Neural cell (in vitro differentiated cells): ENCODE data around the gene NBEA. TPM values are rescaled to one million over a fixed set of nuclear protein-coding genes. Genes with fewer than 3 reads are reported as not detected.

Experiments
- H2AFZ ChIP-seq: fragments of 200-600, 300-800 bp; sonication (generic), shearing (Covaris generic); 2 replicates; pipeline ENCODE4 v1.6.0; 2014; ENCODE audit warnings: low read depth, mild to moderate bottlenecking, antibody characterized with exemption, low read length, moderate library complexity
- H3F3A ChIP-seq: fragments of 200-600 bp; shearing (Covaris generic); 2 replicates; pipeline ENCODE4 v1.6.1; 2016; ENCODE audit warnings: mild to moderate bottlenecking, moderate library complexity, mixed read lengths, antibody characterized with exemption, low read length; ENCODE audit not compliant: insufficient read depth, poor library complexity, severe bottlenecking
- H3K27ac ChIP-seq: fragments of 200-600, 300-800 bp; sonication (generic), shearing (Covaris generic); 2 replicates; pipeline ENCODE4 v1.5.1; 2014; ENCODE audit warnings: mild to moderate bottlenecking, low read length, moderate library complexity
- H3K27me3 ChIP-seq: fragments of 300-800, 200-600 bp; sonication (generic), shearing (Covaris generic); 2 replicates; pipeline ENCODE4 v1.6.0; 2014; ENCODE audit warnings: mild to moderate bottlenecking, low read depth, low read length, moderate library complexity; ENCODE audit not compliant: insufficient read depth
- H3K36me3 ChIP-seq: fragments of 300-800, 200-600 bp; sonication (generic), shearing (Covaris generic); 2 replicates; pipeline ENCODE4 v1.5.1; 2014; ENCODE audit warnings: mild to moderate bottlenecking, antibody characterized with exemption, low read length, moderate library complexity; ENCODE audit not compliant: insufficient read depth
- H3K4me2 ChIP-seq: fragments of 300-800, 200-600 bp; sonication (generic), shearing (Covaris generic); 2 replicates; pipeline ENCODE4 v1.6.0; 2014; ENCODE audit warnings: mild to moderate bottlenecking, low read length
- H3K4me3 ChIP-seq: fragments of 300-800, 200-600 bp; sonication (generic), shearing (Covaris generic); 2 replicates; pipeline ENCODE4 v1.5.1; 2014; ENCODE audit warnings: mild to moderate bottlenecking, low read length, moderate library complexity
- H3K79me2 ChIP-seq: fragments of 200-600 bp; shearing (Covaris generic); replicated peaks from 2 replicates; pipeline ENCODE4 v1.6.0; 2014; ENCODE audit warnings: mild to moderate bottlenecking, low read length, moderate library complexity; ENCODE audit not compliant: insufficient read depth
- H3K9ac ChIP-seq: fragments of 300-800, 200-600 bp; sonication (generic), shearing (Covaris generic); 2 replicates; pipeline ENCODE4 v1.6.1; 2016; ENCODE audit warnings: mild to moderate bottlenecking, low read length, mixed read lengths
- H3K9me2 ChIP-seq: fragments of 200-600 bp; shearing (Covaris generic); 2 replicates; pipeline ENCODE4 v1.6.1; 2016; ENCODE audit warnings: mild to moderate bottlenecking, low read length, mixed read lengths; ENCODE audit not compliant: insufficient read depth
- H3K9me3 ChIP-seq: fragments of 200-600, 300-800 bp; sonication (generic), shearing (Covaris generic); 2 replicates; pipeline ENCODE4 v1.6.1; 2016; ENCODE audit warnings: mild to moderate bottlenecking, mixed run types, low read length, moderate library complexity, mixed read lengths
- H4K20me1 ChIP-seq: fragments of 200-600 bp; shearing (Covaris generic); 2 replicates; pipeline ENCODE4 v1.6.1; 2016; ENCODE audit warnings: mild to moderate bottlenecking, mixed run types; ENCODE audit not compliant: insufficient read depth
- EP300 ChIP-seq: fragments of 450-650 bp; conservative IDR thresholded peaks from 2 replicates; pipeline ENCODE4 v1.6.1; 2014; ENCODE audit warnings: antibody characterized with exemption, mild to moderate bottlenecking, moderate library complexity; ENCODE audit not compliant: poor library complexity, severe bottlenecking
- EZH2 ChIP-seq: fragments of 200-600, 300-800 bp; shearing (Covaris generic), sonication (generic); IDR thresholded peaks from 2 replicates; pipeline ENCODE4 v1.6.1; 2014; ENCODE audit warnings: antibody characterized with exemption, low read length, borderline replicate concordance, mild to moderate bottlenecking; ENCODE audit not compliant: insufficient read depth, poor library complexity, severe bottlenecking
- MXI1 ChIP-seq: fragments of 450-650 bp; conservative IDR thresholded peaks from 2 replicates; pipeline ENCODE4 v1.6.1; 2014; ENCODE audit warnings: antibody characterized with exemption, mild to moderate bottlenecking; ENCODE audit not compliant: poor library complexity, severe bottlenecking
- POLR2AphosphoS5 ChIP-seq: IDR thresholded peaks from 2 replicates; pipeline ENCODE4 v1.6.1; 2012
- RAD21 ChIP-seq: fragments of 450-650 bp; conservative IDR thresholded peaks from 2 replicates; pipeline ENCODE4 v1.6.1; 2014; ENCODE audit warnings: antibody characterized with exemption, mild to moderate bottlenecking, moderate library complexity
- SMC3 ChIP-seq: fragments of 450-650 bp; conservative IDR thresholded peaks from 2 replicates; pipeline ENCODE4 v1.6.1; 2014; ENCODE audit warnings: antibody characterized with exemption, mild to moderate bottlenecking, moderate library complexity; ENCODE audit not compliant: poor library complexity
- TAF1 ChIP-seq: IDR thresholded peaks from 2 replicates; pipeline ENCODE4 v1.6.1; 2012; ENCODE audit warnings: low read depth
- polyA plus RNA-seq: library from polyadenylated mRNA; depleted of rRNA; stranded (reverse); fragments of >200 nt; gene quantifications from 2 replicates; pipeline ENCODE4 v1.2.3, GENCODE V29; 2014
- TF ChIP-seq, protein P1 (sequence below): IDR thresholded peaks from 2 replicates; pipeline ENCODE4 v1.6.1; 2012; ENCODE audit warnings: borderline replicate concordance
- TF ChIP-seq, protein P2 (sequence below): fragments of 450-650 bp; IDR thresholded peaks from 2 replicates; pipeline ENCODE4 v1.5.1; 2014; ENCODE audit warnings: antibody characterized with exemption, mild to moderate bottlenecking, moderate library complexity; ENCODE audit not compliant: poor library complexity, severe bottlenecking

The NBEA gene
- polyA plus RNA-seq, 1 donor from 2014 or later: 55.8 TPM

DNA sequence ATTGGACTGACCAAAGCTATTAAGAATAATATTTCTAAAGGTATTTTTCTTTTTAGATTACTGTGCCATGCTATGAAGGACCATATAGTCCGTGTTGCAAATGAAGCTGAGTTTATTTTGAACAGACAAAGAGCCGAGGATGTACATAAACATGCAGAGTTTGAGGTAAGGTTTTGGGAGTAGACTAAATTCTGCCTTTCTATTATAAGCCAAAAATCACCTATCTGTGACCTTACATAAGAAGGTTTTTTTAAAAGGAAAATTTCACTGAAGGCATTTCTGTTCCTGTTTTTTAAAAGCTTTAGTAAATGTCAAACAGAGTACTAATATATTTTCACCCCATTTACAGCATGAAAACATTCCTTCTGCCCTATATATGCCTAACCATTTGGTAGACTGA, 407.0 kb downstream of the NBEA start:
- Histone ChIP-seq H3F3A (no peaks in the 10 kb centered on the region), H3K4me3 (no peak overlapping the region), H3K27me3 (no peaks in the 10 kb centered on the region), H3K9ac (no peak overlapping the region), H3K9me2 (no peaks in the 10 kb centered on the region), H3K27ac (no peak overlapping the region), H3K36me3 (no peaks in the 10 kb centered on the region), H4K20me1 (no peaks in the 10 kb centered on the region), H3K4me2 (no peak overlapping the region), H3K79me2 (no peaks in the 10 kb centered on the region), H3K9me3 (no peaks in the 10 kb centered on the region), H2AFZ (no peak overlapping the region)
- TF ChIP-seq MXI1 (no peak), POLR2AphosphoS5 (no peak), EZH2 (no peak), EP300 (no peak), RAD21 (no peak), SMC3 (no peak), TAF1 (no peak)
- TF ChIP-seq, protein P1, sequence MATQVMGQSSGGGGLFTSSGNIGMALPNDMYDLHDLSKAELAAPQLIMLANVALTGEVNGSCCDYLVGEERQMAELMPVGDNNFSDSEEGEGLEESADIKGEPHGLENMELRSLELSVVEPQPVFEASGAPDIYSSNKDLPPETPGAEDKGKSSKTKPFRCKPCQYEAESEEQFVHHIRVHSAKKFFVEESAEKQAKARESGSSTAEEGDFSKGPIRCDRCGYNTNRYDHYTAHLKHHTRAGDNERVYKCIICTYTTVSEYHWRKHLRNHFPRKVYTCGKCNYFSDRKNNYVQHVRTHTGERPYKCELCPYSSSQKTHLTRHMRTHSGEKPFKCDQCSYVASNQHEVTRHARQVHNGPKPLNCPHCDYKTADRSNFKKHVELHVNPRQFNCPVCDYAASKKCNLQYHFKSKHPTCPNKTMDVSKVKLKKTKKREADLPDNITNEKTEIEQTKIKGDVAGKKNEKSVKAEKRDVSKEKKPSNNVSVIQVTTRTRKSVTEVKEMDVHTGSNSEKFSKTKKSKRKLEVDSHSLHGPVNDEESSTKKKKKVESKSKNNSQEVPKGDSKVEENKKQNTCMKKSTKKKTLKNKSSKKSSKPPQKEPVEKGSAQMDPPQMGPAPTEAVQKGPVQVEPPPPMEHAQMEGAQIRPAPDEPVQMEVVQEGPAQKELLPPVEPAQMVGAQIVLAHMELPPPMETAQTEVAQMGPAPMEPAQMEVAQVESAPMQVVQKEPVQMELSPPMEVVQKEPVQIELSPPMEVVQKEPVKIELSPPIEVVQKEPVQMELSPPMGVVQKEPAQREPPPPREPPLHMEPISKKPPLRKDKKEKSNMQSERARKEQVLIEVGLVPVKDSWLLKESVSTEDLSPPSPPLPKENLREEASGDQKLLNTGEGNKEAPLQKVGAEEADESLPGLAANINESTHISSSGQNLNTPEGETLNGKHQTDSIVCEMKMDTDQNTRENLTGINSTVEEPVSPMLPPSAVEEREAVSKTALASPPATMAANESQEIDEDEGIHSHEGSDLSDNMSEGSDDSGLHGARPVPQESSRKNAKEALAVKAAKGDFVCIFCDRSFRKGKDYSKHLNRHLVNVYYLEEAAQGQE: no peak
- TF ChIP-seq, protein P2, sequence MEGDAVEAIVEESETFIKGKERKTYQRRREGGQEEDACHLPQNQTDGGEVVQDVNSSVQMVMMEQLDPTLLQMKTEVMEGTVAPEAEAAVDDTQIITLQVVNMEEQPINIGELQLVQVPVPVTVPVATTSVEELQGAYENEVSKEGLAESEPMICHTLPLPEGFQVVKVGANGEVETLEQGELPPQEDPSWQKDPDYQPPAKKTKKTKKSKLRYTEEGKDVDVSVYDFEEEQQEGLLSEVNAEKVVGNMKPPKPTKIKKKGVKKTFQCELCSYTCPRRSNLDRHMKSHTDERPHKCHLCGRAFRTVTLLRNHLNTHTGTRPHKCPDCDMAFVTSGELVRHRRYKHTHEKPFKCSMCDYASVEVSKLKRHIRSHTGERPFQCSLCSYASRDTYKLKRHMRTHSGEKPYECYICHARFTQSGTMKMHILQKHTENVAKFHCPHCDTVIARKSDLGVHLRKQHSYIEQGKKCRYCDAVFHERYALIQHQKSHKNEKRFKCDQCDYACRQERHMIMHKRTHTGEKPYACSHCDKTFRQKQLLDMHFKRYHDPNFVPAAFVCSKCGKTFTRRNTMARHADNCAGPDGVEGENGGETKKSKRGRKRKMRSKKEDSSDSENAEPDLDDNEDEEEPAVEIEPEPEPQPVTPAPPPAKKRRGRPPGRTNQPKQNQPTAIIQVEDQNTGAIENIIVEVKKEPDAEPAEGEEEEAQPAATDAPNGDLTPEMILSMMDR: no peak

DNA sequence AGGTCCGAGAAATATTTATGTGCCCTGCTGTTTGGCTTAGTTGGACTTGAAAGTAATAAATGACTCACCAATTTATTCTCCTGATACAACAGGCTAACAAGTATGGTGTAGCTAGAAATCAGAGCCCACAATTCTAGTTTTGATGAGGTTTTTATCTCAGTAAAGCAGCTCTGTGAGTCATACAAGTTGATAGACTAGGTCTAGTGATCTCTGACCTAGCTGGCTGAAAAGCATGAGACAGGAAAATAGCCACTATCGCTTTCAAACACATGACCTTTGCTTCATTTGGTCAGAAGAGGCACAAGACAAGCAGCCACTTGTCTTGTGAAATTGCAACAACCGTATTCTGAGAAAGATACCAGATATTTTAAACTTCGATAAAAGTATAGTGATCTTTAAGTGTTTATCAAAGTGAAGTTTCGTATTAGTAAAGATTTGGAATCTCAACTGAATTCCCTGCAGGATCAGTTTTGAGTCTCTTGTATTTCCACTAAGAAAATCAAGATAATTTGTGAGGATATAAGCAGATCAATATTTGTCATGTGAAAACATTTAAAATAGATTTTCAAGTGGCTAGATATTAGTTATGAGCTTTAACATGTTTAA, 407.7 kb downstream of the NBEA start:
- H4K20me1 ChIP-seq: no peaks in the 10 kb centered on the region
- no peak overlapping the region for H3K4me3 ChIP-seq
- no peak overlapping the region for H2AFZ ChIP-seq
- TF ChIP-seq TAF1 (no peak), MXI1 (no peak), EZH2 (no peak), SMC3 (no peak), POLR2AphosphoS5 (no peak)
- TF ChIP-seq, protein P1: no peak
- H3F3A ChIP-seq: no peaks in the 10 kb centered on the region
- H3K9me2 ChIP-seq: no peaks in the 10 kb centered on the region
- no peak overlapping the region for H3K27ac ChIP-seq
- H3K9me3 ChIP-seq: no peaks in the 10 kb centered on the region
- H3K36me3 ChIP-seq: no peaks in the 10 kb centered on the region
- H3K79me2 ChIP-seq: no peaks in the 10 kb centered on the region
- no peaks in the 10 kb centered on the region for H3K27me3 ChIP-seq
- no peak overlapping the region for H3K9ac ChIP-seq
- no peak overlapping the region for H3K4me2 ChIP-seq
